Dermis microvascular lymphatic vessel endothelial cell (primary cell): ENCODE measurements around the gene STXBP5L. TPM values are rescaled to one million over a fixed set of nuclear protein-coding genes. Genes with fewer than 3 reads are reported as not detected.
"Not testable (repeated sequence)": the region's sequence is repeated elsewhere in the genome, so short reads cannot be mapped to it uniquely, and the experiment has no call there.

ENCODE experiments used
- DNase-seq, 2 donors: peaks; one replicate each; pipeline versions ENCODE4 v3.0.0 to v3.0.0-alpha.2; 2010; ENCODE audit warnings: low read depth in 2 of 2
- total RNA-seq: library from RNA; depleted of rRNA; stranded (reverse); fragments of >200 nt; gene quantifications from 2 replicates; pipeline ENCODE4 v1.2.1, GENCODE V29; 2014

Gene STXBP5L
- total RNA-seq, 1 donor from 2014 or later = not detected

GRCh38 chr3:121018917-121019321 is 110.9 kb downstream of the STXBP5L start:
- DNase-seq = no peak

GRCh38 chr3:121063628-121064027 is 155.6 kb downstream of the STXBP5L start:
- DNase-seq = no peak

- no peak for DNase-seq
These were observed 156.1 kb downstream of the STXBP5L start for GRCh38 chr3:121064121-121064520.

GRCh38 chr3:121072133-121072532 is 164.1 kb downstream of the STXBP5L start:
- DNase-seq = no peak

- DNase-seq = no peak
These were observed 165.0 kb downstream of the STXBP5L start for GRCh38 chr3:121073011-121073410.

GRCh38 chr3:121075191-121075590 is 167.2 kb downstream of the STXBP5L start:
- DNase-seq = no peak

- DNase-seq = not testable (repeated sequence)
These were observed 170.5 kb downstream of the STXBP5L start for GRCh38 chr3:121078378-121079101.

- DNase-seq = no peak
These were observed 188.9 kb downstream of the STXBP5L start for GRCh38 chr3:121096953-121097352.

- DNase-seq = not testable (repeated sequence)
These were observed 203.1 kb downstream of the STXBP5L start for GRCh38 chr3:121111086-121111485.

- no peak for DNase-seq
These were observed 204.1 kb downstream of the STXBP5L start for GRCh38 chr3:121111914-121112612.

- no peak for DNase-seq
These were observed 218.2 kb downstream of the STXBP5L start for GRCh38 chr3:121126033-121126706.

GRCh38 chr3:121126707-121127035 is 218.7 kb downstream of the STXBP5L start:
- DNase-seq = no peak

GRCh38 chr3:121152573-121152972 is 244.6 kb downstream of the STXBP5L start:
- peak in 1 of 2 donors; percentile 8 for DNase-seq

GRCh38 chr3:121153851-121154250 is 245.8 kb downstream of the STXBP5L start:
- DNase-seq = no peak

GRCh38 chr3:121155028-121155427 is 247.0 kb downstream of the STXBP5L start:
- DNase-seq = no peak

GRCh38 chr3:121165397-121165837 is 257.4 kb downstream of the STXBP5L start:
- DNase-seq = no peak

GRCh38 chr3:121167374-121168139 is 259.6 kb downstream of the STXBP5L start:
- no peak for DNase-seq

GRCh38 chr3:121175083-121175482 is 267.1 kb downstream of the STXBP5L start:
- DNase-seq = no peak

GRCh38 chr3:121190626-121191025 is 282.6 kb downstream of the STXBP5L start:
- not testable (repeated sequence) for DNase-seq

GRCh38 chr3:121202573-121202972 is 294.6 kb downstream of the STXBP5L start:
- DNase-seq = no peak

- DNase-seq = no peak
These were observed 315.1 kb downstream of the STXBP5L start for GRCh38 chr3:121223116-121223515.

GRCh38 chr3:121228971-121229370 is 321.0 kb downstream of the STXBP5L start:
- DNase-seq = no peak
